HEK293T (cell line): ENCODE measurements around the gene CABP4.

Source experiments
- CTCF ChIA-PET: fragments of 350-600 bp; formaldehyde crosslinking; extraction: SDS; loops from one replicate; lab custom pipeline; 2021; ENCODE audit warnings: antibody characterized with exemption, inconsistent platforms; lab: Yijun Ruan, JAX
- POLR2A ChIA-PET: fragments of 350-600 bp; formaldehyde crosslinking; extraction: SDS; loops from one replicate; lab custom pipeline; 2020; ENCODE audit warnings: antibody characterized with exemption, inconsistent platforms; lab: Yijun Ruan, JAX
- DNase-seq: peaks from one replicate; pipeline ENCODE4 v3.0.0; 2012; ENCODE audit warnings: mixed read lengths; ENCODE audit errors: extremely low spot score
- ARNT ChIP-seq: fragments of 450-650 bp; IDR thresholded peaks from 2 replicates; pipeline ENCODE4 v1.6.1; 2017; ENCODE audit warnings: mild to moderate bottlenecking
- BHLHE40 ChIP-seq: fragments of 450-650 bp; IDR thresholded peaks from 2 replicates; pipeline ENCODE4 v1.6.1; 2016; ENCODE audit warnings: mild to moderate bottlenecking, moderate library complexity, borderline replicate concordance
- CTBP1 ChIP-seq: fragments of 450-650 bp; IDR thresholded peaks from 2 replicates; pipeline ENCODE4 v1.6.1; 2016; ENCODE audit warnings: borderline replicate concordance
- ELF4 ChIP-seq: fragments of 450-650 bp; IDR thresholded peaks from 2 replicates; pipeline ENCODE4 v1.6.1; 2017; ENCODE audit warnings: antibody characterized with exemption
- FOXA1 ChIP-seq: fragments of 450-650 bp; IDR thresholded peaks from 2 replicates; pipeline ENCODE4 v1.6.1; 2016; ENCODE audit warnings: mild to moderate bottlenecking
- FOXK2 ChIP-seq: fragments of 450-650 bp; IDR thresholded peaks from 2 replicates; pipeline ENCODE4 v1.6.1; 2016; ENCODE audit warnings: mild to moderate bottlenecking
- FOXM1 ChIP-seq: fragments of 450-650 bp; IDR thresholded peaks from 2 replicates; pipeline ENCODE4 v1.6.1; 2017; ENCODE audit warnings: mild to moderate bottlenecking, borderline replicate concordance
- HDGF ChIP-seq: fragments of 450-650 bp; IDR thresholded peaks from 2 replicates; pipeline ENCODE4 v1.6.1; 2017; ENCODE audit warnings: antibody characterized with exemption, borderline replicate concordance
- L3MBTL2 ChIP-seq: fragments of 450-650 bp; conservative IDR thresholded peaks from 2 replicates; pipeline ENCODE4 v1.6.1; 2016; ENCODE audit warnings: mild to moderate bottlenecking
- LEF1 ChIP-seq: fragments of 450-650 bp; IDR thresholded peaks from 2 replicates; pipeline ENCODE4 v1.6.1; 2017; ENCODE audit warnings: mild to moderate bottlenecking, borderline replicate concordance
- NFRKB ChIP-seq: fragments of 450-650 bp; IDR thresholded peaks from 2 replicates; pipeline ENCODE4 v1.6.1; 2016; ENCODE audit warnings: mild to moderate bottlenecking, moderate library complexity
- PKNOX1 ChIP-seq: fragments of 450-650 bp; IDR thresholded peaks from 2 replicates; pipeline ENCODE4 v1.6.1; 2016
- SP1 ChIP-seq: fragments of 450-650 bp; IDR thresholded peaks from 2 replicates; pipeline ENCODE4 v1.6.1; 2017
- SUZ12 ChIP-seq: fragments of 450-650 bp; IDR thresholded peaks from 2 replicates; pipeline ENCODE4 v1.6.1; 2016; ENCODE audit warnings: mild to moderate bottlenecking
- TARDBP ChIP-seq: fragments of 450-650 bp; IDR thresholded peaks from 2 replicates; pipeline ENCODE4 v1.6.1; 2016
- ZNF384 ChIP-seq: fragments of 450-650 bp; IDR thresholded peaks from 2 replicates; pipeline ENCODE4 v1.6.1; 2016

CABP4 gene

GRCh38 chr11:67412495-67413179 is 42.5 kb upstream of the CABP4 start:
- CTCF ChIA-PET = interaction anchor here (2.0 kb wide), 1 partner anchor 12 kb away, joined by 4 read pairs; the partner anchor contains the start of gene PPP1CA
- no peak for DNase-seq
- POLR2A ChIA-PET = interaction anchor here (0.7 to 3.6 kb wide), 5 partner anchors 8 to 55 kb away, joined by 3 to 25 read pairs (median 6); partner anchors contain the start of genes PPP1CA and RAD9A
- TF ChIP-seq ARNT (no peak), CTBP1 (no peak), TARDBP (no peak), FOXA1 (no peak), BHLHE40 (no peak), FOXM1 (no peak), FOXK2 (no peak), HDGF (no peak), SP1 (no peak), SUZ12 (no peak), NFRKB (no peak), PKNOX1 (no peak), ELF4 (no peak), LEF1 (no peak), L3MBTL2 (no peak), ZNF384 (no peak)

- ChIA-PET CTCF (interaction anchor here (0.6 to 2.0 kb wide), 2 partner anchors 12 to 75 kb away, joined by 3 to 4 read pairs; partner anchors contain the start of gene PPP1CA), POLR2A (interaction anchor here (0.7 to 3.6 kb wide), 3 partner anchors 12 to 54 kb away, joined by 3 to 25 read pairs (median 3); partner anchors contain the start of gene PPP1CA)
- TF ChIP-seq ELF4 = no peak
- no peak for TF ChIP-seq SUZ12
- TF ChIP-seq L3MBTL2 = no peak
- no peak for TF ChIP-seq SP1
- no peak for TF ChIP-seq BHLHE40
- TF ChIP-seq LEF1 = no peak
- TF ChIP-seq TARDBP = no peak
- DNase-seq = no peak
Observed at GRCh38 chr11:67413266-67413849, 41.8 kb upstream of the CABP4 start.

GRCh38 chr11:67415501-67416304 is 39.5 kb upstream of the CABP4 start, which contains the start of gene CARNS1:
CARNS1 (plus strand) TSS chr11:67415678; CDS start chr11:67416200, 522 bp downstream.
- DNase-seq = no peak
- TF ChIP-seq FOXA1 (no peak), HDGF (no peak), CTBP1 (no peak), ARNT (no peak), FOXM1 (no peak), L3MBTL2 (no peak), SUZ12 (no peak), ZNF384 (no peak), FOXK2 (no peak), SP1 (no peak), ELF4 (no peak), LEF1 (no peak), NFRKB (no peak), BHLHE40 (no peak)
- CTCF ChIA-PET = no interaction called here
- POLR2A ChIA-PET = no interaction called here

- DNase-seq = no peak
- POLR2A ChIA-PET = interaction anchor here (1.1 to 4.8 kb wide), 2 partner anchors 15 to 51 kb away, joined by 4 to 42 read pairs; partner anchors contain the start of gene PPP1CA
Observed at GRCh38 chr11:67416416-67417335, 38.5 kb upstream of the CABP4 start.

GRCh38 chr11:67417425-67417824 is 37.7 kb upstream of the CABP4 start:
- ChIA-PET CTCF (no interaction called here), POLR2A (interaction anchor here (1.1 to 4.8 kb wide), 4 partner anchors 11 to 51 kb away, joined by 4 to 42 read pairs (median 8); partner anchors contain the start of genes PPP1CA and RPS6KB2)
- DNase-seq = no peak
- TF ChIP-seq L3MBTL2 (no peak), SP1 (no peak), FOXA1 (no peak), PKNOX1 (no peak), FOXM1 (no peak), CTBP1 (no peak), LEF1 (no peak), ZNF384 (no peak), ARNT (no peak), HDGF (no peak)

More at GRCh38 chr11:67416416-67417335, 38.5 kb upstream of the CABP4 start:
- CTCF ChIA-PET = no interaction called here
- no peak for TF ChIP-seq FOXM1
